Fibroblast of upper back skin (primary cell): ENCODE measurements around the gene TMEM140.

ENCODE experiments used
- DNase-seq: peaks from one replicate; pipeline ENCODE4 v3.0.0-alpha.2; 2013

Gene TMEM140

DNA sequence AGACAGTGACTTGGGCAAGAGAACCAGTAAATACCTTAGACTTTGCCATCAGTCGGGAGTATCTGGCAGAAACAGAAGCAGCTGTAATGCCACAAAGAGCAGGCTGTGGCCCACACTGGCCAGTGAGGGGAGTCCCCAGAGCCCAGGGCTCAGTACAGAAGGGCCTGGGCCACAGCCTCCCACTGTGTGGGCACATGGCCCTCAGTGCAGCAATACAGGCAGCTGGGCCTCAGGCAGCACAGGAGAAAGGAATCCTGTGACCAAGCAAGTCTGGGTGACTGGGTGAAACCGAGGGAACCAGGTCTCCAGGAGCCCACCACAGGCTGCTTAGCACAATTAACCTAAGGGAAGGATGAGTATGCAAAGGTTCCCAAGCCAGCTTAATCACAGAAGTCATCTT, 49.5 kb downstream of the TMEM140 start:
- no peak for DNase-seq

DNA sequence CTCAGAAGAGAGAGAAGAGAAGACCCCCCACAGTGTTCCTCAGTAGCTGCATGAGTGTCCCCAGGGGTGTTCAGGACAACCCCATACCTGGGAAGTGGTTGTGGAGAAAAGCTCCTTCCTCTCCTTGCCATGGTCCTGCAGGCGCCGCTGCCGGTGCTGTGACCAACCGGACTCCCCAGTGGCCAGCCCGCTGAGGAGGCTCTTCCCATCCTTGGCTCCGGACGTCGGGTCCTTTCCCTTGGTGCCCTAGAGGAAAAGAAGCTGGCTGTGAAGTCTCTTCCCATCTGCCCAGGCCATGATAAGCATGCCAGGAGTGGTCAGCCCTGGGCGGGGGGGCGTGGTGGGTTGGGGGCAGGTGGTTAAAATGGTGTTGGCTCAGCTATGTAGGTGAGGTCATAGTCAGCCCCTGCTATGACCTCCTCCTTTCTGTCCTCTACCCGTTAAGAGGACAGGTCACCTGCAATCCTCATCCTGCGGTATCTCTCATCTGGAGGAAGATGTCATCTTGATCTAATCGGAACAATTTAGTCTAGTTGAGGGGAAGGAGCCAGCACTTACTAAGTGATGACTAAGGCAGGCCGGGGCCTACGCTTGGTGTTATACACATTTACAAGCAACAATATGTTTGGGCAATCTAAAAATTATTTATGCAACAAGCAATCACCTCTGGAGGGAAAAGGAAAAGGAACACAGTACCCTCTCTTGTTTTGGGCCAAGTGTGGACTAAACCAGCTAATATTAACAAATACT, 50.2 kb downstream of the TMEM140 start:
- DNase-seq = no peak

DNA sequence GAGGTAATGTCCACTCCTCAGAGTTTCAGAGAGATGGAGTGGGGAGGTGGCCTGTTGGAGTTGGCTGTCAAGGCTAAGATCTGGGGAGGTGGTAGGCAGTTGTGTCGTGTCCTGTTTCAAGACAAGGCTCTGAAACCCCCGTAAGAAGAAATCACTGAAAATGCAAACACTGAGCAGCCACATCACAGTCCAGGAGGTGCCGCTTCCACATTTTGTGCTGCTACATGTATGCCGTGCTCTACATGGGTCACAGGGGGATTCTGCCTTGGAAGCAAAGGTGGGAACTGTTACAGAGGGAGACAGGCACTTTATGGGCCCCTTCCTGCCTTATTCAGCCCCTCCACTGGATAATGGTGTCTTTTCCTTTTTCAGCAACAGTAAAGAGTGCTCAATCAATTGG, 51.6 kb downstream of the TMEM140 start:
- no peak for DNase-seq

DNA sequence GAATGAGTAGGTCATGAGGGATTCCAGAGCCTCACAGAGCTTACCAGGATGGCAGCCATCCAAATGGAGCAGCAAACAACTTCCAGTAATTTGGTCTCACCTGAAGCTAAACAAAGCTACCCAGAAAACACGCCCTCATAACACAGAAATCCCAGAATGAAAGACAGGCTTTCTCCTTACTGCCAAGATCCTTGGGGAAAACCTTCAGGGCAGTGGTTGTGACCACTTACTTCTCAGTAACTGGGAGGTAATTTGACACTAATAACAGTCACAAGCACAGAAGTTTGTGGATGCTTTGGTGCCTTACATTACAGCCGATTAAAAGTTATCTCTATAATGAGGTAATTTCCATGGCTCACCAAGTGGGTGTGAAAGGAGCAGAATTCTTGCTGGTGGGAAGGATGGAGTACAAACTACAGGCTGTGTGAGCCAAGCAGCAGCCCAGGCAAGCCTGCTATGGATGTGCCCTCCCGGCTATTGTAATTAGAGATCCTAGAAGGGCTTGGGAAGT, 53.0 kb downstream of the TMEM140 start:
- no peak for DNase-seq

DNA sequence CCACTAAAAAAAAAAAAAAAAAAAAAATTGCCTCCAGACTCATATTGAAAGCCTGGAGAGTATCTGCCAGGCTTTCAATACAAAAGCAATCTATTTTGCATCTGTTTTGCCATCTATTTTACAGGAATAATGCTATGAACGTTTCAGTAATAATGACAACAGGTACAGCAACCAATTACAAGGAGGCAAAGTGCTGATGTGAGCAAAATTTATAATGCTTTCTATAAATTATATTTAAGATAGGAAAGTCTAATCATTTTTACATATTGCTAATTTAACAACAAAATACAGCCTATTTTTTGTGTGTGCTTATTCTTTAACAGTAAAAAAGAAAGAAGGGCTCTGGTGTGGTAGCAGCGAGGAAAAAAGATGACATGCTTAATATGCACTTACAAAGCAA, 53.5 kb downstream of the TMEM140 start:
- DNase-seq = no peak

DNA sequence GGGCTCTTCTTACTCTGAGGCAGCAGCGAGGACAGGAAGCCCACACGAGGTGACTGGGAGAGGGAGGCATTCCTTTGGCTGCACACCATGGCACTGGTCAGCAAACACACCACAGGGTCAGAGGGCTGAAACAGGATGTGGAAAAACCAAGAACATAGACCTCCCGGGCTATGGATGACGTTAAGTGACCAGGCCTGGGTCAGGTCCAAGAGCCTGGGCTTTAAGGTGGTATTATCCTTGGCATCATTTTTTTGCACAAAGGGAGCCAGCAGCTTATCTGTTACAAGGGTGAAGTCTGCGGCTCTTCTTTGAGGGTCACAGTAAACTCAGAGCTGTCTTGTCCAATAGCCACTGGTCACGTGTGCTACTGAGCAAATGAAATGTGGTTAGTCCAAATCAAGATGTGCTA, 56.5 kb downstream of the TMEM140 start:
- DNase-seq = no peak

DNA sequence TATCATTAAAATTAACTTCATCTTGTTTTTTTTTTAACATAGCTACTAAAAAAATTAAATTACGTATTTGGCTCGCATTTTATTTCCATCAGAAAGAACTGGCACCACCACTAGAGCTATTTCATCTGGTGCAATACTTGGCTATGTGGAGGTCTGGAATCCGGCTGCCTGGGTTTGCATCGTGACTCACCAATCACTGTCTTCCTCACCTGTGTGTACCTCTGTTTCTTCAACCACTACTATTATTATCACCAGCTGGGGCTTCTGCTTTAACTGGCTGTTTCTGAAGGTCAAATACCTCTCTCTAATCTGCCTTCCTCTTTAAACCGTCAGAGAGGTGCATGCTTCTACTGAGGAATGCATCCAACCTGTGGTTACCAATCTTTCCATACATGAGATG, 57.0 kb downstream of the TMEM140 start:
- no peak for DNase-seq

DNA sequence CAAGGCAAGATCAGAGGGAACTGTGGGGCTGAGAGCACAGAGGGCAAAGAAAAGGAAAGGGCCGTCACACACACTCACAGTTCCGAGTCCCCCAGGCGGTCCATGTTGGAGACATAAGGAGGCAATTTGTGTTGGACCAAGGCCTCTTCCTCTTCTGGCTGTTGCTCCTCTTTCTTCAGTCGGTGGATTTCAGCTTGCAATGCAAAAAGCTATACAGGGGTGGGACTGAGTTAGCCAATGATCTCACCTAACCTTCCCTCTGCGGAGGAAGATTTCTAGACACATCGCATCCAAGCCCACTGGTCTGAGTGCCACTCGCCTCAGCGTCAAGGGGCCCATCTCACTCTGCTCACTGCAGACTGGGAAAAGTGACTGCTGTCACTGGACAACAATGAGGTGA, 58.0 kb downstream of the TMEM140 start:
- DNase-seq = no peak

DNA sequence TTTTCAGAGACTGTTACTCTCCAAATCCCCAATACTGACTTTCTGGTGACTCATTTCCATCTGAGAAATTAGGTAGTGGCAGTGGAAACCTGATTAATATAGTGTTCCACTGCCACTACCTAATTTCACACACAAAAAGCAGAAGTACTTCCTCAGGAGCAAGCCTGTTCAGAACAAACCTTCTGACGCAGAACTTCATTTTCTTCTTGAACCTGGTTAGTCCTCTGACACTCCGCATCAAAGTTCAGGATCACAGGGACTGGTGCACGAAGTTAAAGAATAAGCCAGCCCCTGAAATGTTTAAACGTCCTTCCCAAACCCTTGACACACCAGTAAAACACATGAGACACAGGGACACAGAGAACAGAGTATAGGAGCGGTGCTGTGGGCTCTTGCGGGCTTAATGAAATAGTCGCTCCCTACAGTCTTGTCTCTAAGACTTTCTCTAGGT, 59.1 kb downstream of the TMEM140 start:
- no peak for DNase-seq

DNA sequence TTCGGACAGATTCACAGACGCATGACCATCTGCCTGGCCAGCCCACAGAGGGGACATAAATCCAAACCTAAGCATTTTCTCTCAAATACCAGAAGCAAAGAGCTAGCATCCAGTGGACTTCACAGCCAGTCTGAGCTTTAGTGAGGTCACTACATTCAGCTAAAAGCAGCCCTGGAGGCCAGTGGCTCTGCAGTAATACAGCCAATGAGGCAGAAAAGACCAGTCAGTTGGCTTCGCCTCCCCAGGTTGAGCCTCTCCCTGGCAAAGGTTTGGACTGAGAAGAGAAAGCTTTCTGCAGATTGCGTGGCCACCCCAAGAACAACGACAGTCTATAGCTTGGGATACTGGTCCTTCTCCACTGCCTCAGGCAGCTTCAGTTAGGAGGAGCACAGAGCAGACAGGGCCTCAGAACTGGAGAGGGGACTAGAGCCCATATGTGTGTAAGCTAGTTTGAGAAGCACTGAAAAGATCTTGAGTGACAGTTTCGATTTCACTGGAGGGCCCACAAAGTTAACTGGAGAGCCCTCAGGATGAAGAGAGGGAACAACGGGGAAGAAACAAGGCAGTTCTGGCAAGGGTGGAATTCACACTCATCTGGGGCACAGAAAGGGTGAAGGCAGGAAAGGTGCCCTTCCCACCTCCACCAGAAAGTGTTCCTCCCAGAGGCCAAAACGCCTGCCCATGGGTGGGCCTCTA, 59.7 kb downstream of the TMEM140 start:
- DNase-seq = no peak

DNA sequence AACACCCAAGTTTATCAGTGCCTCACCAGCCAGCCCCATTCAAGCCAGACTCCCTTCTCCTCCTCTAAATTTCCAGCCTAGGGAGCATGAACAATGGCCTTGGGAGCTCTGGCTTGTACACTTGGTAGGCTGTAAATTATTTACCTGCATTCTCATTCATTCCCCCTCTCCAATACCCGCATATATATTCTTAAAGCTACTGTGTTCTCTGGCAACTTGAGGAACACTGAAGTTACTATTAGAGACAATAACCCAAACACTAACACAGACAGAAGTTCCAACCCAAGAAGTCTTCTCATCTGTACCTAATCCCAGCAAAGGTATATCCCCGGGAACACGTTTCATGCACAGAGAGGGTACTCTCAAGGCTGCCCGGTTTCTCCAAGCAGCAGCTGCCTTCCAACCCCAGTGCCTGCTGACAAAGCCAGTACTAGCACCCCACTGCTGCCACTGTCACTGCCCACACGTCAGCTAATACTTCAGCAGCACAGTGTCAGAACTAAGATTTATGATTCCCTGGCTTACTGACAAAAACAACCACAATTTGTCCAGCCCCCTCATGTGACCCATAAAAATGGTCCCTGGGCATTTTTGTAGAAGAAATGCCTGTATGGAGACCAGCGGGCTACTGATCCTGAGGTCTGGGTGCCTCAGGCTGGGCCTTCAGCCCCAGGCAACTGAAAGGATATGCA, 60.4 kb downstream of the TMEM140 start:
- DNase-seq = no peak

DNA sequence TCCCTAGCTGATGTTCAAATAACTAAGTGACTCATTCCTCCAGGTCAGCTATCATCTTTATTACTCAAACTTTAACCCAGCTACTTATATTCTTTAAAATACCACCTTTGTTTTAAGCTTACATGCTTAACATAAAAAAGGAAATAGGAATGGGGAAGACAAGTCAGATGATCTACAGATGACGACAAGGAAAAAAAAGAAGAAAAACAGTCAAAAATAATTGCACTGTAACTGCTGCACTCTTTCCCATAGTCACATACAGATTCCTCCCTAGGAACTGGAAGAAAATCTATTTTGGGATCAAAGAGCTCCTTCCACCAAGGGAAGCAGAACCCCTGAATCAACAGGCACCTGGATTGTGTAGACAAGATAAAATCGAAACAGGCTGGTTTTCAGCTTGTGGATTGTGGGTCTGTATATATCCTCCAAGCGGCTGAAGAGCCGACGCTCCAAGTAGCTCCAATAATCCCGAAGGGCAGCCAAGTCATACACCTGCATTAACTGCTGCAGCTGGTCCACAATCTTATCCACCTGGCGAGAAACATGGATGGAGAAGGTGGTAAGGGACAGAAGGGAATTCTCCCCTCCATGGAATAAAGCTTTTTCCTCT, 61.5 kb downstream of the TMEM140 start:
- no peak for DNase-seq

DNA sequence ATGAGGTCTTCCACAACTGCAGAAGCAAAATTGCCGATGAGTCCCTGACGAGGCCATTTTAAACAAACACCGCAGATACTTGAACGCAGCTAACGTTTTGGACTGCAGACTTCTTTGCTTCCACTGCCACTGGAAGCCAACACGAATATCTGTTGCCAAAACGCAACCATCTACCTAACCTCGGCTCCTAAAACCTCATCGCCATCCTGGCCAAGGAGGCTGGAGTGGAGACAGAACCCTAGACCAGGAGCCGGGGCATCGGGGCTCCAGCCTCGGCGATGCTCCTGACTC, 63.0 kb downstream of the TMEM140 start:
- DNase-seq = no peak

DNA sequence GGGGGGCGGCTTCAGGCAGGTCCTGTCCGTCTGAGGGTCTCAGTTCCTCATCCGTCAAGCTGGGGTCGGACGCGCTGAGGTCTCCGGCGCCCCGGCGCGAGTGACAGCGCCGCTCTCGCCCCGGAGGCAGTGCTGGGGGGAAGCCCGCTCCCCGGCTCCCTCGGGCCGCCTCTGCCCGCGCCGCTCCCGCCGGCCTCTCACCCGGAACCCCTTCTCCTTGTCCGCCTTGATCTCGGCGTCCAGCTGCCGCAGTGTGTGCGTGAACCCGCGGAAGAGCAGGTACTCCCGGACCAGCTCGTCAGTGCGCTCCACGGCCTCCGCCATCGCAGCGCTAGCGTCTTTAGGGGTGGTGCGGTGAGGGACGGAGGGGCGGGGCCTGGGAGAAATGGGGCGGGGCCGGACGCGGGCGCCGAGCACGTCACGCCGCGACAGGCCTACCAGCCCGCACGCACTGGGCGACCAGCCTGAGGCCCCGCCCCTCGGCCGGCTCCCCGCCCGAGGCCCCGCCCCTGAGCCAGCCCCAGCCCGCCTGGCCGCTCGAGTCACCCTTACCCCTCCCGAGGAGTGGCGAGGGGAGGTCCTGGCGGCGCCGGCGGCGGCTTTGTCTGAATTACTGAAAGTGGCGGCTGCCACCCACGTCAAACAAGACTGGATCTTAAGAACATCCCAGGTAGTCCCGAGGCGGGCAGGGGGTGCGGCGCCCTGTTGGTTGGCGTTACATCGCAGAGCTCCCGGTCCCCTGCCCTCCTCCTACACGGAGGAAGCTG, 63.5 kb downstream of the TMEM140 start, which contains the start of gene WDR91:
WDR91 (minus strand) TSS at position 348 of the 767 bp plus-strand sequence; CDS start at position 324, 24 bp downstream.
- peak; percentile 88 for DNase-seq

DNA sequence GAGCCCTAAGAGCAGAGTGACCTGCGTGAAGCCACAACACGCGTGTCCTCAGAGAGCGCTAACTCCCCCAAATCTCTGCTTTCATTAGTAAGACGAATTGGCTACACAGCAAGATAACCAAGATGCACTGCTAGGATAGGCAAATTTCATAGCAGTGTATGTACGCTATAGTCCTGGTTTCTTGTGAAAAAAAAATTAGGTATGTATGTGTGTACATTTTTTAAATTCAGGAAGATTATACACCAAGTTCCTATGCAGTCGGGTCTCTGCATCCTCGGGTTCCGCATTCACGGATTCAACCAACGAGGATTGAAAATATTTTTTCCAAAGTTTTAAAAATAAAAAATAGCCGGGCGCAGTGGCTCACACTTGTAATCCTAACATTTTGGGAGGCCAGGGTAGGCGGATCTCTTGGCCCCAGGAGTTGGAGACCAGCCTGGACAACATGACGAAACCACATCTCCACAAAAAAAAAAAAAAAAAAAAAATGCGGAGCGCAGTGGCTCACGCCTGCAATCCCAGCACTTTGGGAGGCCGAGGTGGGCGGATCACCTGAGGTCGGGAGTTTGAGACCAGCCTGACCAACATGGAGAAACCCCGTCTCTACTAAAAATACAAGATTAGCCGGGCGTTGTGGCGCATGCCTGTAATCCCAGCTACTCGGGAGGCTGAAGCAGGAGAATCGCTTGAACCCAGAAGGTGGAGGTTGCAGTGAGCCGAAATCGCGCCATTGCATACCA, 64.2 kb downstream of the TMEM140 start:
- DNase-seq = peak; percentile 36

DNA sequence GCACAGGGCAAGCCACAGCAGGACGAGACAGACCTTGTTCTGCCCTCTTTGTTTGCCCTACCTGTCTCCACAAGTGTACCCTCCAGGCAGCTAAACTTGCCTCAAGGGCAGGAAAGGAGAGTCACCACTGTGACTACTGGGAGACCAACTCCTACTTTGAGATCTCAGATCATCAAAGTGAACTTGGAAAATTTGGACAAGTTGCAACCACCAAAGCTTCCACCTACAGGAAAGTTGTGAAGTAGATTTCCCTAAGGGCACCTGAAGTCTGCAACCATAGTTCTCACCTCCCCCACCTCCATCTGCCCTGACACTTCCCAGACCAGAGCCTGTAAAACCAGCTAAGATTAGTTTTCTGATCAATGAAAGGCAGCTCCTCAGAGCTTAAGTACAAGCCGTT, 66.0 kb downstream of the TMEM140 start:
- DNase-seq = no peak

DNA sequence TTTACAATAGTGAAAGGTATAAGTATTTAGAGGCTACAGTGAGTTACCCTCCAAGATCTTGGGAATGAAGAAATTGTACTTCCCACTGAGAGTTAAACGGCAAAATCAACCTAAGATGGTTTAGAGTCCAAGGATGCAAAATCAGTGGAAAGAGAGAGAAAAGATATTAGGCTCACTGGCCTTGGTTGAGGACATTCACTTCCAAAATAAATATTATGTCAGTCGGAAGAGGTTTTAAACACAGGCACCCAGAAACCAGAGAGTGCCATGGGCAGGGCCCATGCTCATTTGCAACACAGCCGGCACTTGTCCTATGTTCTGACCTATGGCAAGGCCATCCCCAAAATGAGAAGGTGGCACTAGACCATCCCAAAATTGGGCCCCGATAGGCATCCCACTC, 67.3 kb downstream of the TMEM140 start:
- DNase-seq = no peak

DNA sequence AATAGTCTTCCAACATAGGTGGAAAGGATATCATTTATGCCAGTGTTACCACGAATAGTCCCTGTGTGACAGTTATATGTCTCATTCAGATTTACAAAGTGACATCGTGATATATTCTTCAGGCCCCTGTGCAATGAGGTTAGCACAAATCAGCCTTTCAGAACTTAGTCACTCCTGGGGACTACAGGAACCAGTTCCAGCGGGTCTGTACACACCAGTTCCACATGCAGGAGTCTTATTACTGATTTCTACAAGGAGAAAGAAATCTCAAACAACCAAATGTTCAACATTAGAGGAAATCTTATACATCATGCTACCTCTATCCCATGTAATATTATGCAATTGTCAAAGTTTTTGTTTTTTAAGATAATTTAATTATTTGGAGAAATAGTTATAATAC, 67.8 kb downstream of the TMEM140 start:
- no peak for DNase-seq
